ENCODE data around the gene ARHGEF7. TPM values are rescaled to one million over a fixed set of nuclear protein-coding genes. Genes with fewer than 3 reads are reported as not detected.
A peak's percentile ranks its signal among the peaks of the same experiment; 100 is the strongest.

ARHGEF7 gene
- total RNA-seq, 2 donors from 2014 or later, result 78.8 to 104 TPM

GRCh38 chr13:111275995-111276618, 161.0 kb downstream of the ARHGEF7 start:
- peaks cover 8% of the 10 kb centered on the region for H3K4me1 Mint-ChIP-seq
- no peaks in the 10 kb centered on the region for H3K27me3 Mint-ChIP-seq
- ATAC-seq, result no peak
- H3K4me3 Mint-ChIP-seq, result no peak overlapping the region
- peak overlapping the region; percentile 39 for H3K27ac Mint-ChIP-seq
- peaks cover 13% of the 10 kb centered on the region for H3K36me3 Mint-ChIP-seq (ENCODE audit: low read depth)
- DNase-seq, result no peak
- no peaks in the 10 kb centered on the region for H3K9me3 ChIP-seq (ENCODE audit: control insufficient read depth, low read length, poor library complexity, severe bottlenecking)

- peaks cover 6% of the 10 kb centered on the region for H3K4me1 Mint-ChIP-seq
- H3K4me3 Mint-ChIP-seq, result no peak overlapping the region
- no peaks in the 10 kb centered on the region for H3K27me3 Mint-ChIP-seq
- H3K27ac Mint-ChIP-seq, result no peak overlapping the region
- H3K9me3 ChIP-seq (ENCODE audit: control insufficient read depth, low read length, poor library complexity, severe bottlenecking), result no peaks in the 10 kb centered on the region
- ATAC-seq, result no peak
- no peak for DNase-seq
- H3K36me3 Mint-ChIP-seq (ENCODE audit: low read depth), result peaks cover 9% of the 10 kb centered on the region
These were observed 163.1 kb downstream of the ARHGEF7 start for GRCh38 chr13:111278258-111278657.

- H3K4me1 Mint-ChIP-seq, result peaks cover 9% of the 10 kb centered on the region
- H3K36me3 Mint-ChIP-seq (ENCODE audit: low read depth), result peaks cover 14% of the 10 kb centered on the region
- H3K27ac Mint-ChIP-seq, result no peak overlapping the region
- no peak overlapping the region for H3K4me3 Mint-ChIP-seq
- H3K9me3 ChIP-seq (ENCODE audit: control insufficient read depth, low read length, poor library complexity, severe bottlenecking), result no peaks in the 10 kb centered on the region
- DNase-seq, result no peak
- ATAC-seq, result no peak
- no peaks in the 10 kb centered on the region for H3K27me3 Mint-ChIP-seq
These were observed 163.9 kb downstream of the ARHGEF7 start for GRCh38 chr13:111278743-111279652.

- ATAC-seq (no peak), DNase-seq (no peak)
- H3K9me3 ChIP-seq (ENCODE audit: control insufficient read depth, low read length, poor library complexity, severe bottlenecking), result no peaks in the 10 kb centered on the region
- H3K4me1 Mint-ChIP-seq, result peaks cover 10% of the 10 kb centered on the region
- H3K36me3 Mint-ChIP-seq (ENCODE audit: low read depth), result peaks cover 18% of the 10 kb centered on the region
- no peak overlapping the region for H3K4me3 Mint-ChIP-seq
- no peaks in the 10 kb centered on the region for H3K27me3 Mint-ChIP-seq
- no peak overlapping the region for H3K27ac Mint-ChIP-seq
These were observed 165.1 kb downstream of the ARHGEF7 start for GRCh38 chr13:111280226-111280625.

GRCh38 chr13:111280681-111281585, 165.8 kb downstream of the ARHGEF7 start:
- no peaks in the 10 kb centered on the region for H3K27me3 Mint-ChIP-seq
- no peak overlapping the region for H3K27ac Mint-ChIP-seq
- H3K9me3 ChIP-seq (ENCODE audit: control insufficient read depth, low read length, poor library complexity, severe bottlenecking), result no peaks in the 10 kb centered on the region
- DNase-seq (no peak), ATAC-seq (no peak)
- no peak overlapping the region for H3K4me3 Mint-ChIP-seq
- H3K4me1 Mint-ChIP-seq, result peaks cover 10% of the 10 kb centered on the region
- peaks cover 19% of the 10 kb centered on the region for H3K36me3 Mint-ChIP-seq (ENCODE audit: low read depth)

- no peaks in the 10 kb centered on the region for H3K9me3 ChIP-seq (ENCODE audit: control insufficient read depth, low read length, poor library complexity, severe bottlenecking)
- peaks cover 19% of the 10 kb centered on the region for H3K36me3 Mint-ChIP-seq (ENCODE audit: low read depth)
- no peak overlapping the region for H3K27ac Mint-ChIP-seq
- ATAC-seq (no peak), DNase-seq (no peak)
- H3K4me3 Mint-ChIP-seq, result no peak overlapping the region
- no peaks in the 10 kb centered on the region for H3K27me3 Mint-ChIP-seq
- H3K4me1 Mint-ChIP-seq, result peaks cover 10% of the 10 kb centered on the region
These were observed 166.7 kb downstream of the ARHGEF7 start for GRCh38 chr13:111281751-111282311.

GRCh38 chr13:111282425-111282824, 167.3 kb downstream of the ARHGEF7 start:
- H3K4me1 Mint-ChIP-seq, result peaks cover 10% of the 10 kb centered on the region
- no peak overlapping the region for H3K27ac Mint-ChIP-seq
- DNase-seq, result no peak
- H3K4me3 Mint-ChIP-seq, result no peak overlapping the region
- H3K36me3 Mint-ChIP-seq (ENCODE audit: low read depth), result peaks cover 19% of the 10 kb centered on the region
- H3K9me3 ChIP-seq (ENCODE audit: control insufficient read depth, low read length, poor library complexity, severe bottlenecking), result no peaks in the 10 kb centered on the region
- no peak for ATAC-seq
- no peaks in the 10 kb centered on the region for H3K27me3 Mint-ChIP-seq

- H3K4me3 Mint-ChIP-seq, result no peak overlapping the region
- ATAC-seq, result no peak
- peaks cover 6% of the 10 kb centered on the region for H3K4me1 Mint-ChIP-seq
These were observed 167.9 kb downstream of the ARHGEF7 start for GRCh38 chr13:111282997-111283396.

GRCh38 chr13:111283457-111283856, 168.3 kb downstream of the ARHGEF7 start:
- ATAC-seq, result no peak
- Mint-ChIP-seq H3K27me3 (no peaks in the 10 kb centered on the region), H3K4me1 (peaks cover 5% of the 10 kb centered on the region), H3K27ac (no peak overlapping the region), H3K4me3 (no peak overlapping the region), H3K36me3 (ENCODE audit: low read depth) (peaks cover 14% of the 10 kb centered on the region)
- no peaks in the 10 kb centered on the region for H3K9me3 ChIP-seq (ENCODE audit: control insufficient read depth, low read length, poor library complexity, severe bottlenecking)
- DNase-seq, result no peak

More at GRCh38 chr13:111282997-111283396, 167.9 kb downstream of the ARHGEF7 start:
- Mint-ChIP-seq H3K36me3 (ENCODE audit: low read depth) (peaks cover 14% of the 10 kb centered on the region), H3K27me3 (no peaks in the 10 kb centered on the region), H3K27ac (no peak overlapping the region)
- no peak for DNase-seq
- H3K9me3 ChIP-seq (ENCODE audit: control insufficient read depth, low read length, poor library complexity, severe bottlenecking), result no peaks in the 10 kb centered on the region

GRCh38 chr13:111283991-111284390, 168.9 kb downstream of the ARHGEF7 start:
- H3K36me3 Mint-ChIP-seq (ENCODE audit: low read depth), result peaks cover 14% of the 10 kb centered on the region
- ATAC-seq (no peak), DNase-seq (no peak)
- peaks cover 5% of the 10 kb centered on the region for H3K4me1 Mint-ChIP-seq
- H3K4me3 Mint-ChIP-seq, result no peak overlapping the region
- no peaks in the 10 kb centered on the region for H3K27me3 Mint-ChIP-seq
- H3K27ac Mint-ChIP-seq, result no peak overlapping the region
- no peaks in the 10 kb centered on the region for H3K9me3 ChIP-seq (ENCODE audit: control insufficient read depth, low read length, poor library complexity, severe bottlenecking)

- no peaks in the 10 kb centered on the region for H3K9me3 ChIP-seq (ENCODE audit: control insufficient read depth, low read length, poor library complexity, severe bottlenecking)
- no peak overlapping the region for H3K4me3 Mint-ChIP-seq
- no peak overlapping the region for H3K27ac Mint-ChIP-seq
- no peaks in the 10 kb centered on the region for H3K27me3 Mint-ChIP-seq
- H3K4me1 Mint-ChIP-seq, result peaks cover 5% of the 10 kb centered on the region
- peaks cover 14% of the 10 kb centered on the region for H3K36me3 Mint-ChIP-seq (ENCODE audit: low read depth)
- DNase-seq (no peak), ATAC-seq (no peak)
These were observed 169.5 kb downstream of the ARHGEF7 start for GRCh38 chr13:111284565-111284964.

- no peak for ATAC-seq
These were observed 171.1 kb downstream of the ARHGEF7 start for GRCh38 chr13:111286162-111286561.

More at GRCh38 chr13:111286162-111286561, 171.1 kb downstream of the ARHGEF7 start:
- H3K27ac Mint-ChIP-seq, result no peak overlapping the region
- H3K27me3 Mint-ChIP-seq, result no peaks in the 10 kb centered on the region
- peaks cover 15% of the 10 kb centered on the region for H3K36me3 Mint-ChIP-seq (ENCODE audit: low read depth)
- H3K9me3 ChIP-seq (ENCODE audit: control insufficient read depth, low read length, poor library complexity, severe bottlenecking), result no peaks in the 10 kb centered on the region
- peaks cover 5% of the 10 kb centered on the region for H3K4me1 Mint-ChIP-seq
- H3K4me3 Mint-ChIP-seq, result no peak overlapping the region
- no peak for DNase-seq
